Psoas muscle (tissue), 8 donors: ENCODE measurements around the gene TBXAS1. TPM values are rescaled to one million over a fixed set of nuclear protein-coding genes. Genes with fewer than 3 reads are reported as not detected.

Experiments used
- ATAC-seq, 4 donors: fragments of 200-7000 bp; cut with Tn5 transposase; one replicate each; pipeline ENCODE4 v1.9.1; 2020; ENCODE audit warnings: moderate library complexity in 3 of 4, mild to moderate bottlenecking in 2 of 4
- DNase-seq, 2 donors: peaks; one replicate each; pipeline ENCODE4 v3.0.0-alpha.2; 2020
- H3K27ac ChIP-seq: fragments of 200-600 bp; one replicate; pipeline ENCODE4 v1.8.0; 2022
- H3K27me3 ChIP-seq, 3 donors: fragments of 200-600 bp in 1 of 3; one replicate each; pipeline versions ENCODE4 v1.6.1 to v1.8.0; 2013 to 2022; ENCODE audit warnings: low read length in 2 of 3, mild to moderate bottlenecking in 2 of 3, moderate library complexity in 1 of 3; ENCODE audit not compliant: insufficient read depth in 3 of 3
- H3K36me3 ChIP-seq, 2 donors: fragments of 200-600 bp in 1 of 2; one replicate each; pipeline versions ENCODE4 v1.6.1 to v1.8.0; 2013 to 2022; ENCODE audit warnings: low read depth in 1 of 2, mild to moderate bottlenecking in 1 of 2, moderate library complexity in 1 of 2; ENCODE audit not compliant: insufficient read depth in 1 of 2
- H3K4me1 ChIP-seq: fragments of 200-600 bp; one replicate; pipeline ENCODE4 v1.8.0; 2022
- H3K4me3 ChIP-seq: fragments of 200-600 bp; one replicate; pipeline ENCODE4 v1.8.0; 2022; ENCODE audit warnings: mild to moderate bottlenecking
- H3K9me3 ChIP-seq: fragments of 200-600 bp; one replicate; pipeline ENCODE4 v1.8.0; 2022
- CTCF ChIP-seq: fragments of 200-600 bp; IDR thresholded peaks from one replicate; pipeline ENCODE4 v1.8.0; 2022; ENCODE audit warnings: antibody characterized with exemption
- WGBS, 3 donors: extraction: QIAGEN DNeasy Blood & Tissue Kit; methylation state at CpG; one replicate each; pipeline versions ENCODE4 v1.1.6 to v1.1.7; 2013; 5-methylcytosine and 5-hydroxymethylcytosine counted together
- intact Hi-C, 2 donors: fragments of 100-400 bp; cut with DNase I; formaldehyde crosslinking; loops; one replicate each; pipeline versions ENCODE4 v1.11.0 to v1.14.2; 2022
- polyA plus RNA-seq, 3 donors: library from polyadenylated mRNA; stranded (reverse); fragments of 200-250 nt; gene quantifications; one replicate each; pipeline ENCODE4 v1.2.3, GENCODE V29; 2013
- total RNA-seq, 4 donors: library from RNA; stranded (reverse); fragmentation: NEBNext Ultra II Directional in 2 of 4; extraction: Animal tissue kit (Norgen Biotek cat#: 25700) in 2 of 4; gene quantifications; one replicate each; pipeline versions ENCODE4 v1.2.1 to v1.2.4, GENCODE V29; 2021 to 2023
- donor health status: healthy with polysubstance abuse.
- donor health status: DM: no; HTN: no; CAD: no; lungs with moderate emphysema.
- donor health status: Bipolar disorder and iron deficiency.
- donor health status: healthy.
- donor health status: DM: yes; HTN: yes; CAD: no.
- donor health status: DM: no; HTN: no; CAD: no.
- donor health status: DM: no; HTN: no; CAD: no.
- donor health status: DM: yes; HTN: yes; CAD: no.

Gene TBXAS1
- total and polyA plus RNA-seq, 7 donors, result 0.90 to 2.9 (median 2.0) TPM

GRCh38 chr7:139915268-139915863 is 86.3 kb downstream of the TBXAS1 start:
- WGBS, 3 donors, result 87 to 90% (median 89%) methylated on average over 10 of the region's 10 CpGs
- H3K4me3 ChIP-seq, result no peak overlapping the region
- H3K36me3 ChIP-seq, result no peaks in the 10 kb centered on the region
- ATAC-seq (no peak), DNase-seq (no peak)
- H3K27ac ChIP-seq, result no peak overlapping the region
- no peaks in the 10 kb centered on the region for H3K27me3 ChIP-seq
- intact Hi-C loops, result no loop called here
- peaks cover 6% of the 10 kb centered on the region for H3K4me1 ChIP-seq
- no peaks in the 10 kb centered on the region for H3K9me3 ChIP-seq
- no peak for TF ChIP-seq CTCF

- Histone ChIP-seq H3K4me3 (no peak overlapping the region), H3K9me3 (no peaks in the 10 kb centered on the region), H3K36me3 (no peaks in the 10 kb centered on the region), H3K27ac (peak overlapping the region; percentile 18), H3K27me3 (no peaks in the 10 kb centered on the region), H3K4me1 (peaks cover 6% of the 10 kb centered on the region)
- intact Hi-C loops, result no loop called here
- TF ChIP-seq CTCF, result no peak
- DNase-seq (peak; percentile 51 to 63), ATAC-seq (peak; percentile 79 to 87 (median 82))
- 63 to 84% (median 70%) methylated on average over 10 of the region's 10 CpGs for WGBS, 3 donors
Observed at GRCh38 chr7:139915864-139916716, 87.0 kb downstream of the TBXAS1 start.

GRCh38 chr7:139916717-139917395 is 87.8 kb downstream of the TBXAS1 start:
- ATAC-seq (no peak), DNase-seq (no peak)
- Histone ChIP-seq H3K4me1 (peaks cover 6% of the 10 kb centered on the region), H3K9me3 (no peaks in the 10 kb centered on the region), H3K27ac (no peak overlapping the region), H3K36me3 (no peaks in the 10 kb centered on the region), H3K27me3 (no peaks in the 10 kb centered on the region), H3K4me3 (no peak overlapping the region)
- TF ChIP-seq CTCF, result no peak
- intact Hi-C loops, result no loop called here
- 78 to 90% (median 84%) methylated on average over 10 of the region's 10 CpGs for WGBS, 3 donors

GRCh38 chr7:139917851-139918250 is 88.8 kb downstream of the TBXAS1 start:
- intact Hi-C loops, result no loop called here
- DNase-seq (no peak), ATAC-seq (no peak)
- Histone ChIP-seq H3K27me3 (no peaks in the 10 kb centered on the region), H3K4me3 (no peak overlapping the region), H3K27ac (no peak overlapping the region), H3K4me1 (peaks cover 6% of the 10 kb centered on the region), H3K36me3 (no peaks in the 10 kb centered on the region), H3K9me3 (no peaks in the 10 kb centered on the region)
- no peak for TF ChIP-seq CTCF
- 83 to 90% (median 88%) methylated on average over 2 of the region's 2 CpGs for whole genome bisulfite sequencing, 3 donors
